Measurements from ENCODE around the gene XBP1. TPM values are rescaled to one million over a fixed set of nuclear protein-coding genes. Genes with fewer than 3 reads are reported as not detected.
"Not testable (repeated sequence)": the region's sequence is repeated elsewhere in the genome, so short reads cannot be mapped to it uniquely, and the experiment has no call there.

The XBP1 gene
- total RNA-seq, 6 experiments from 2014 or later: 106 to 115 (median 111) TPM

DNA sequence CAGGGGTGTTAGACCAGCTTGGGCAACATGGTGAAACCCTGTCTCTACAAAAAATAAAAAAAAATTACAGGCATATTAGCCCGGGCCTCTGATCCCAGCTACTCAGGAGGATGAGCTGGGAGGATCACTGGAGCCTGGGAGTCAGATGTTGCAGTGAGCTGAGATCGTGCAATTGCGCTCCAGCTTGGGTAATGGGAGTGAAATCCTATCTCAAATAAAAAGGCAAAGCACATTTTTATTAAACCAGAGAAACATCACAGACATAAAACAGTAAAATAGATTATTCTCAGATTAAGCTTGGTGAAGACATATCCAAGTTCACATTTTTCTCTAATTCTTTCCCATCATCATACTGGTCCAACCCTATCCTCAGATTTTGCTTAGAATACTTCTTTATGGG lies 30.1 kb upstream of the XBP1 start:
- no peaks in the 10 kb centered on the region for H3K36me3 Mint-ChIP-seq (ENCODE audit: low read depth)
- no peaks in the 10 kb centered on the region for H3K4me1 Mint-ChIP-seq (ENCODE audit: low read depth)
- no peak overlapping the region for H3K4me3 Mint-ChIP-seq
- TF ChIP-seq, protein P1, sequence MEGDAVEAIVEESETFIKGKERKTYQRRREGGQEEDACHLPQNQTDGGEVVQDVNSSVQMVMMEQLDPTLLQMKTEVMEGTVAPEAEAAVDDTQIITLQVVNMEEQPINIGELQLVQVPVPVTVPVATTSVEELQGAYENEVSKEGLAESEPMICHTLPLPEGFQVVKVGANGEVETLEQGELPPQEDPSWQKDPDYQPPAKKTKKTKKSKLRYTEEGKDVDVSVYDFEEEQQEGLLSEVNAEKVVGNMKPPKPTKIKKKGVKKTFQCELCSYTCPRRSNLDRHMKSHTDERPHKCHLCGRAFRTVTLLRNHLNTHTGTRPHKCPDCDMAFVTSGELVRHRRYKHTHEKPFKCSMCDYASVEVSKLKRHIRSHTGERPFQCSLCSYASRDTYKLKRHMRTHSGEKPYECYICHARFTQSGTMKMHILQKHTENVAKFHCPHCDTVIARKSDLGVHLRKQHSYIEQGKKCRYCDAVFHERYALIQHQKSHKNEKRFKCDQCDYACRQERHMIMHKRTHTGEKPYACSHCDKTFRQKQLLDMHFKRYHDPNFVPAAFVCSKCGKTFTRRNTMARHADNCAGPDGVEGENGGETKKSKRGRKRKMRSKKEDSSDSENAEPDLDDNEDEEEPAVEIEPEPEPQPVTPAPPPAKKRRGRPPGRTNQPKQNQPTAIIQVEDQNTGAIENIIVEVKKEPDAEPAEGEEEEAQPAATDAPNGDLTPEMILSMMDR (IDR thresholded peaks at IDR 0.05): no peak
- no peaks in the 10 kb centered on the region for H3K9me3 Mint-ChIP-seq
- DNase-seq: no peak
- no peaks in the 10 kb centered on the region; the same call in none of the 2 replicates for H3K27me3 Mint-ChIP-seq (ENCODE audit: insufficient read depth)
- H3K27ac Mint-ChIP-seq: no peak overlapping the region

DNA sequence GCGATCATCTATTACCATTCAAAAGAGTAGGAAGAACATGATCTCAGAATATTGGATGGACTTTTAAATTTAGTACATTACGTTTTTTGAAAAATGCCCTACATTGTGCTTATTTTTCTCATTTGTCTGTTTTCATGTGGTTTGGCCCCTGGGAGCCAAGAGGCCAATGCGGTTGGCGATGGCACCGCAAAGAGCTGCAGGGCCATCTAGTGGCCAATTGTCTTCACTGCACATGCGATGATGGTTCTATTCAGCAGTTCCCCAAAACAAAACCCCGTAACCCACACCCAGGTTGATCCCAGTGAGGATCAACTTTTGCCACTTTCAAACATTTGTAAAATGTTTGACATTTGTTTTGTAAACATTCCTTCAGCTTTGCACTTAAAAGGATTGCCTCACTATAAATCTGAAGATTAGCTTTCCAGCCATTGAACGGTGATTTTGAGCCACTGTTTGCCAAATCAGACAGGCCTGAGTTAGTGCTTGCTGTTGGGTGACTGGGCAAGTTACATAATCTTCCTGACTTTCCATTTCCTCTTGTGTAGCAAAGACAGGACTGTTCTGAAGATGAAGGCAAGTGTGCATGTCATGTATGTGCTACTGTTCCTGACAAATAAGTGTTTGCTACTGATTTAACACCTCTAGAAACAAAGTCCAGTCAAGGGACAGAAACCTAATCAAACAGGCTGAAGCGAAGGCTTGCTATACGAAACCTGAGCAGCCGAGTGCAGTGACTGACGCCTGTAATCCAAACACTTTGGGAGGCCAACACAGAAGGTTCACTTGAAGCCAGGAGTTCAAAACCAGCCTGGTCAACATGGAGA lies 29.2 kb upstream of the XBP1 start:
- TF ChIP-seq, protein P1 (IDR thresholded peaks at IDR 0.05): peak; percentile 99
- H3K27ac Mint-ChIP-seq: no peak overlapping the region
- H3K9me3 Mint-ChIP-seq: no peaks in the 10 kb centered on the region
- H3K4me3 Mint-ChIP-seq: no peak overlapping the region
- H3K36me3 Mint-ChIP-seq (ENCODE audit: low read depth): no peaks in the 10 kb centered on the region
- no peaks in the 10 kb centered on the region for H3K4me1 Mint-ChIP-seq (ENCODE audit: low read depth)
- H3K27me3 Mint-ChIP-seq (ENCODE audit: insufficient read depth): no peaks in the 10 kb centered on the region; the same call in none of the 2 replicates
- DNase-seq: peak; percentile 46

DNA sequence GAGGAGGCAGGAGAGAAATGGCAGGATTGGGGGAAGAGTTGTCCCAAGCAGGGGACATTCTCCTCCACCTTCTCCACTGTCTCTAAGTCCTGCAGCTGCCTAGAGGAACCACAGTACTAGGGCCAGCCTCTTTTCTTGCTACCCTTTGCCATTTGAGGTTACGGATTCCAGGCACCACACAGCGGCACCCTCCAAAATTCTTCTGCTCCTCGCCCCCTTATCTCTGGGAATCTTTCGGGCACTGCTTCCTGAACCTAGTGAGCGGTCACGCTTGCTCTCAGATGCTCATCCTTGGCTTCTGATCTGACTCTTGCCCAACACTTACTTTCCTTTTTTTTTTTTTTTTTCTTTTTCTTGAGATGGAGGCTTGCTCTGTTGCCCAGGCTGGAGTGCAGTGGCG lies 26.6 kb upstream of the XBP1 start:
- no peaks in the 10 kb centered on the region for H3K4me1 Mint-ChIP-seq (ENCODE audit: low read depth)
- TF ChIP-seq, protein P1 (IDR thresholded peaks at IDR 0.05): no peak
- no peak overlapping the region for H3K27ac Mint-ChIP-seq
- H3K36me3 Mint-ChIP-seq (ENCODE audit: low read depth): no peaks in the 10 kb centered on the region
- H3K27me3 Mint-ChIP-seq (ENCODE audit: insufficient read depth): no peaks in the 10 kb centered on the region; the same call in none of the 2 replicates
- DNase-seq: no peak
- H3K9me3 Mint-ChIP-seq: no peaks in the 10 kb centered on the region
- no peak overlapping the region for H3K4me3 Mint-ChIP-seq

DNA sequence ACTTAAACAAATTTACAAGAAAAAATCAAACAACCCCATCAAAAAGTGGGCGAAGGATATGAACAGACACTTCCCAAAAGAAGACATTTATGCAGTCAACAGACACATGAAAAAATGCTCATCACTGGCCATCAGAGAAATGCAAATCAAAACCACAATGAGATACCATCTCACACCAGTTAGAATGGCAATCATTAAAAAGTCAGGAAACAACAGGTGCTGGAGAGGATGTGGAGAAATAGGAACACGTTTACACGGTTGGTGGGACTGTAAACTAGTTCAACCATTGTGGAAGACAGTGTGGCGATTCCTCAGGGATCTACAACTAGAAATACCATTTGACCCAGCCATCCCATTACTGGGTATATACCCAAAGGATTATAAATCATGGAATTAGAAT lies 26.1 kb upstream of the XBP1 start:
- not testable (repeated sequence) for DNase-seq; H3K4me3 Mint-ChIP-seq; H3K4me1 Mint-ChIP-seq (ENCODE audit: low read depth); H3K27me3 Mint-ChIP-seq (ENCODE audit: insufficient read depth); H3K27ac Mint-ChIP-seq; H3K36me3 Mint-ChIP-seq (ENCODE audit: low read depth); H3K9me3 Mint-ChIP-seq

DNA sequence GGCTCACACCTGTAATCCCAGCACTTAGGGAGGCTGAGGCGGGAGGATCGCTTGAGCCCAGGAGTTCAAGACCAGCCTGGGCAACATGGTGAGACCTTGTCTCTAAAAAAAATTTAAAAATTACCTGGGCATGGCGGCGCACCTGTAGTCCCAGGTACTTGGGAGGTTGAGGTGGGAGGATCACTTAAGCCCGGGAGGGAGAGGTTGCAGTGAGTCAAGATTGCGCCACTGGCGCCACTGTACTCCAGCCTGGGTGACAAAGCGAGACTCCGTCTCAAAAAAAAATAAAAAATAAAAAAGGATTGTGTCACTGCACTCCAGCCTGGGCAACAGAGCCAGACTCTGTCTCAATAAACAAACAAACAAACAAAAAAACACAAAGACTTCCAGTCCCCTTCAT lies 24.1 kb upstream of the XBP1 start:
- not testable (repeated sequence) for H3K9me3 Mint-ChIP-seq; DNase-seq; H3K27me3 Mint-ChIP-seq (ENCODE audit: insufficient read depth); H3K36me3 Mint-ChIP-seq (ENCODE audit: low read depth); H3K4me3 Mint-ChIP-seq; H3K4me1 Mint-ChIP-seq (ENCODE audit: low read depth); H3K27ac Mint-ChIP-seq

DNA sequence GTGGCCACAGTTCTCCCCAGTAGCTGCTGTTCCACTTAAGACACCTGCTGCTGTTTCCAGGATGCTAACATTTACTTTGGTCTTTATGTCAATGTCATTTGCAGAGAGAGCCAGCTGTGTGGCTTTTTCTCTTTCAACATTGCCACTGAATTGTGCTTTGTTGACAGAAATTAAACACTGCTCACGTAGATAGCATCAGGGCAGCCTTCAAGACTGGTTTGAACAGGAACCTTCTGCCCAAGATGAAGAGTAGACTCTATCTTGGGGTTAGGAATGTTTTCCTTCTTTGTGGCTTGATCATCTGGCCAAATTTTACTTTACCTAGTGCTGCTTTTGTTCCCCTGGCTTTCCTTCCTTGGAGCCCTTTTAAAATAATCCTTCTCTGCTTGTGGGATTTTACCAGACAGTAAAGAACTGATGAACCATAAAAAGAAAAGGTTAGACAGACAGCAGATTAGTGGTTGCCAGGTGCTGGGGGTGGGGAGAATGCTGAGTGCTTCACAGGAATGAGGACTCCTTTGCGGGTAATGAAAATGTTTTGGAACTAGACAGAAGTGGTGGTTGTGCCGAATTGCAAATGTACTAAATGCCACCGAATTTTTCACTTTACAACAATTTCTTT lies 22.7 kb upstream of the XBP1 start:
- Mint-ChIP-seq H3K27me3 (ENCODE audit: insufficient read depth) (no peaks in the 10 kb centered on the region; the same call in none of the 2 replicates), H3K4me3 (no peak overlapping the region), H3K9me3 (no peaks in the 10 kb centered on the region)

More for the DNA sequence above, 22.7 kb upstream of the XBP1 start:
- no peak for DNase-seq
- TF ChIP-seq, protein P1 (IDR thresholded peaks at IDR 0.05): no peak
- Mint-ChIP-seq H3K36me3 (ENCODE audit: low read depth) (no peaks in the 10 kb centered on the region), H3K27ac (no peak overlapping the region), H3K4me1 (ENCODE audit: low read depth) (no peaks in the 10 kb centered on the region)
